Neural progenitor cell (in vitro differentiated cells): ENCODE measurements around the gene VIPR1. TPM values are rescaled to one million over a fixed set of nuclear protein-coding genes. Genes with fewer than 3 reads are reported as not detected.

Experiments used
- DNase-seq: peaks from one replicate; pipeline ENCODE4 v3.0.0-alpha.2; 2016; ENCODE audit warnings: low spot score
- H2AFZ ChIP-seq: fragments of 200-600 bp; sonication (generic); replicated peaks from 2 replicates; pipeline ENCODE4 v1.6.1; 2016; ENCODE audit warnings: antibody characterized with exemption
- H3F3A ChIP-seq: fragments of 200-600 bp; sonication (generic); 2 replicates; pipeline ENCODE4 v1.6.1; 2016; ENCODE audit warnings: antibody characterized with exemption, low read depth
- H3K27ac ChIP-seq: fragments of 200-600 bp; sonication (generic); 2 replicates; pipeline ENCODE4 v1.5.1; 2016; ENCODE audit warnings: mild to moderate bottlenecking
- H3K27me3 ChIP-seq: fragments of 200-600 bp; sonication (generic); 2 replicates; pipeline ENCODE4 v1.6.1; 2016; ENCODE audit warnings: mild to moderate bottlenecking, moderate library complexity
- H3K36me3 ChIP-seq: fragments of 200-600 bp; sonication (generic); 2 replicates; pipeline ENCODE4 v1.5.1; 2016
- H3K4me1 ChIP-seq: fragments of 200-600 bp; sonication (generic); 2 replicates; pipeline ENCODE4 v1.6.1; 2016; ENCODE audit warnings: mixed run types
- H3K4me2 ChIP-seq: fragments of 200-600 bp; sonication (generic); 2 replicates; pipeline ENCODE4 v1.6.1; 2016
- H3K4me3 ChIP-seq: fragments of 200-600 bp; sonication (generic); 2 replicates; pipeline ENCODE4 v1.5.1; 2016
- H3K79me2 ChIP-seq: fragments of 200-600 bp; sonication (generic); 2 replicates; pipeline ENCODE4 v1.6.1; 2016; ENCODE audit warnings: low read depth
- H3K9ac ChIP-seq: fragments of 200-600 bp; sonication (generic); 2 replicates; pipeline ENCODE4 v1.6.1; 2016
- H3K9me3 ChIP-seq: fragments of 200-600 bp; sonication (generic); 2 replicates; pipeline ENCODE4 v1.5.1; 2016; ENCODE audit warnings: low read depth
- H4K20me1 ChIP-seq: fragments of 200-600 bp; sonication (generic); 2 replicates; pipeline ENCODE4 v1.6.1; 2016; ENCODE audit warnings: low read depth
- H3K27ac Mint-ChIP-seq: 3 replicates; pipeline ENCODE4 v1.8.0; 2021; ENCODE audit warnings: mixed read lengths
- H3K27me3 Mint-ChIP-seq: 2 replicates; pipeline ENCODE4 v1.8.0; 2022; ENCODE audit warnings: low read depth, mild to moderate bottlenecking, inconsistent platforms, moderate library complexity, mixed read lengths; ENCODE audit not compliant: insufficient read depth
- H3K36me3 Mint-ChIP-seq: 3 replicates; pipeline ENCODE4 v1.8.0; 2021; ENCODE audit warnings: mixed read lengths
- H3K4me1 Mint-ChIP-seq: 3 replicates; pipeline ENCODE4 v1.8.0; 2021; ENCODE audit warnings: mixed read lengths
- H3K4me3 Mint-ChIP-seq: 3 replicates; pipeline ENCODE4 v1.8.0; 2021; ENCODE audit warnings: mild to moderate bottlenecking, moderate library complexity, mixed read lengths
- H3K9me3 Mint-ChIP-seq: 3 replicates; pipeline ENCODE4 v1.8.0; 2020; ENCODE audit warnings: mixed read lengths
- CTCF ChIP-seq: fragments of 200-600 bp; sonication (generic); IDR thresholded peaks from 2 replicates; pipeline ENCODE4 v1.5.1; 2017; ENCODE audit warnings: antibody characterized with exemption, mild to moderate bottlenecking
- EZH2 ChIP-seq: fragments of 200-600 bp; sonication (generic); IDR thresholded peaks from 2 replicates; pipeline ENCODE4 v1.6.1; 2017; ENCODE audit warnings: antibody characterized with exemption, mild to moderate bottlenecking, moderate library complexity
- EZH2phosphoT487 ChIP-seq: fragments of 200-600 bp; sonication (generic); IDR thresholded peaks from 2 replicates; pipeline ENCODE4 v1.6.1; 2017; ENCODE audit warnings: antibody characterized with exemption
- total RNA-seq: library from RNA; depleted of rRNA; stranded (reverse); fragments of >200 nt; gene quantifications from 2 replicates; pipeline ENCODE4 v1.2.3, GENCODE V29; 2015; ENCODE audit warnings: low replicate concordance

Gene VIPR1
- total RNA-seq, 1 donor from 2014 or later = 1.4 TPM

DNA sequence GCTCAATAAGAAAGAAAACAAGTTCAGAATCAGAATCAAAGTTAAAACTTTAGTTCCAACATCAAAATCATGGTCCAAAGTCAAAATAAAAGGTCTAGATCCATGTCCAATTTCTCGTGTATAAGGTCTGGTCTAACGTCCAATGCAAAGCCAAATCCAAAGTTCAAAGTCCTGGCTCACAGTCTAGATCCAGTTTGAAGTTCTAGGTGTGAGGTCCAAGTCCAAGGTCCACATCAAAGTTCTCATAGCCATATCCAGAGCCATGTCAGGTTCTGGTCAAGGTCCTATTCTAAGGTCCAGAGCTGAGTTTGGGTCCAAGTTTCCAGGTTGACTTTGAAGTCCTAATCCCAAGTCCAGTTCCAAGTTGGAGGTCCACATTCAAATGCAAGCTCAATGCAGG, 40.7 kb upstream of the VIPR1 start:
- DNase-seq = no peak
- TF ChIP-seq EZH2 (no peak), CTCF (no peak), EZH2phosphoT487 (no peak)
- H3K4me1 Mint-ChIP-seq = no peaks in the 10 kb centered on the region
- no peaks in the 10 kb centered on the region for H3K27me3 Mint-ChIP-seq
- Histone ChIP-seq H3K9ac (no peak overlapping the region), H3K4me2 (no peak overlapping the region), H3K27me3 (no peaks in the 10 kb centered on the region), H3F3A (no peaks in the 10 kb centered on the region), H3K27ac (no peak overlapping the region), H3K36me3 (no peaks in the 10 kb centered on the region), H3K79me2 (no peaks in the 10 kb centered on the region), H3K9me3 (no peaks in the 10 kb centered on the region), H3K4me1 (no peaks in the 10 kb centered on the region), H4K20me1 (no peaks in the 10 kb centered on the region), H3K4me3 (no peak overlapping the region), H2AFZ (no peak overlapping the region)
- H3K27ac Mint-ChIP-seq = no peak overlapping the region
- H3K4me3 Mint-ChIP-seq = no peak overlapping the region
- no peaks in the 10 kb centered on the region for H3K36me3 Mint-ChIP-seq
- H3K9me3 Mint-ChIP-seq = no peaks in the 10 kb centered on the region

GRCh38 chr3:42463093-42463492, 39.4 kb upstream of the VIPR1 start:
- Mint-ChIP-seq H3K4me1 (no peaks in the 10 kb centered on the region), H3K36me3 (no peaks in the 10 kb centered on the region), H3K4me3 (no peak overlapping the region), H3K9me3 (no peaks in the 10 kb centered on the region), H3K27ac (no peak overlapping the region), H3K27me3 (no peaks in the 10 kb centered on the region)
- H3K36me3 ChIP-seq = no peaks in the 10 kb centered on the region
- DNase-seq = no peak
- no peak overlapping the region for H2AFZ ChIP-seq
- H3K4me2 ChIP-seq = no peak overlapping the region
- no peak overlapping the region for H3K9ac ChIP-seq
- H3K4me1 ChIP-seq = no peaks in the 10 kb centered on the region
- no peaks in the 10 kb centered on the region for H3K9me3 ChIP-seq
- no peaks in the 10 kb centered on the region for H4K20me1 ChIP-seq
- H3K27me3 ChIP-seq = no peaks in the 10 kb centered on the region
- H3K27ac ChIP-seq = no peak overlapping the region
- H3K79me2 ChIP-seq = no peaks in the 10 kb centered on the region
- no peak overlapping the region for H3K4me3 ChIP-seq
- TF ChIP-seq EZH2phosphoT487 = no peak
- no peak for TF ChIP-seq CTCF
- TF ChIP-seq EZH2 = no peak
- H3F3A ChIP-seq = no peaks in the 10 kb centered on the region

DNA sequence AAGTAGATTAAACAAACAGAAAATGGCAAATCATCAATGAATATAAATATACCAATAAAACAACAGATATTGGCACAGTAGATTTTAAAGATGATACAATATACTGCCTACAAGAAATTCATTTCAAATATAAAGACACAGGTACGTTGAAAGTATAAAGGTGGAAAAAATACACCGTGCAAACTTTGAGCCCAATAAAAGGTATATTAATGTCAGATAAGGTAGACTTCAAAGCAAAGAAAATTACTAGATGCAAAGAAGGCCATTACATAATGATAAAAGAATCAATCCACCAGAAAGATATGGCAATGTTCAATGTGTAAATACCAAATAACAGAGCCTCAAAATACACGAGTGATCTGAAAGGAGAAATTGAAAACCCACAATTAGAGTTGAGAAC, 34.3 kb upstream of the VIPR1 start:
- Histone ChIP-seq H3K4me2 (no peak overlapping the region), H3K4me1 (no peaks in the 10 kb centered on the region), H2AFZ (no peak overlapping the region), H3K4me3 (no peak overlapping the region), H3K79me2 (no peaks in the 10 kb centered on the region), H3K36me3 (no peaks in the 10 kb centered on the region), H3K27me3 (no peaks in the 10 kb centered on the region), H3K27ac (no peak overlapping the region), H3K9ac (no peak overlapping the region), H3K9me3 (no peaks in the 10 kb centered on the region), H4K20me1 (no peaks in the 10 kb centered on the region), H3F3A (no peaks in the 10 kb centered on the region)
- H3K9me3 Mint-ChIP-seq = no peaks in the 10 kb centered on the region
- H3K4me3 Mint-ChIP-seq = no peak overlapping the region
- DNase-seq = no peak
- H3K4me1 Mint-ChIP-seq = no peaks in the 10 kb centered on the region
- no peaks in the 10 kb centered on the region for H3K36me3 Mint-ChIP-seq
- no peaks in the 10 kb centered on the region for H3K27me3 Mint-ChIP-seq
- H3K27ac Mint-ChIP-seq = no peak overlapping the region
- TF ChIP-seq CTCF (no peak), EZH2 (no peak), EZH2phosphoT487 (no peak)

DNA sequence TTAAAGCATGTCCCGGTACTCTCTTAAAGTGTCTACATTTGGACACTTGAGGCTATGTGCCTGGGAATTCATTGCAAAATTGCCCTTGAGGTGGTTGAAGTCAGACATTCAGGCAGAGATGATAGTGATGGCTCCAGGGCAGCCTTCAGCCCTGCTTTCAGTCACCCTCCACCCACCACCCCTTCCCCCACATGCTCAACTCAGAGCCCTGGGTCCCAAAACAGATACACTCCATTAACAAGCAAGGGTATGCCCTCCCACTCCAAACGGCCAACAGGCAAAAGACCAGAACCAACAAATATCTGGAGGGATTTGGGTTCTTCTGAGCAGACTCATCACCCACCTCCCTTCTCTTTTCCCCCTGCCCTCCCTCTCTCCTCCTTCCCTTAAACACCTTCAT, 29.9 kb upstream of the VIPR1 start:
- H3K9ac ChIP-seq = no peak overlapping the region
- H3K9me3 ChIP-seq = no peaks in the 10 kb centered on the region
- H3K9me3 Mint-ChIP-seq = no peaks in the 10 kb centered on the region
- no peaks in the 10 kb centered on the region for H3K36me3 ChIP-seq
- peaks cover 8% of the 10 kb centered on the region for H3K27me3 Mint-ChIP-seq
- no peak overlapping the region for H3K27ac ChIP-seq
- H3K4me1 ChIP-seq = no peaks in the 10 kb centered on the region
- no peaks in the 10 kb centered on the region for H3K27me3 ChIP-seq
- no peak for TF ChIP-seq EZH2phosphoT487
- no peak for TF ChIP-seq EZH2
- no peak for TF ChIP-seq CTCF
- H3K4me3 Mint-ChIP-seq = no peak overlapping the region
- no peaks in the 10 kb centered on the region for H3K36me3 Mint-ChIP-seq
- no peak overlapping the region for H3K4me2 ChIP-seq
- H3F3A ChIP-seq = no peaks in the 10 kb centered on the region
- H3K79me2 ChIP-seq = no peaks in the 10 kb centered on the region
- no peak overlapping the region for H2AFZ ChIP-seq
- no peak for DNase-seq
- H3K4me1 Mint-ChIP-seq = no peaks in the 10 kb centered on the region
- H3K27ac Mint-ChIP-seq = no peak overlapping the region
- H3K4me3 ChIP-seq = no peak overlapping the region
- no peaks in the 10 kb centered on the region for H4K20me1 ChIP-seq
